Epidermal melanocyte (primary cell): ENCODE data around the gene FTO.

Experiments
- DNase-seq: peaks from one replicate; pipeline ENCODE4 v3.0.0; 2011; ENCODE audit warnings: low spot score; ENCODE audit not compliant: insufficient read length

The FTO gene

GRCh38 chr16:53753431-53753830, 49.5 kb downstream of the FTO start:
- DNase-seq: no peak

GRCh38 chr16:53755026-53755910, 51.3 kb downstream of the FTO start:
- DNase-seq: no peak

- DNase-seq: peak; percentile 25
These were observed 52.5 kb downstream of the FTO start for GRCh38 chr16:53756275-53756996.

- no peak for DNase-seq
These were observed 54.1 kb downstream of the FTO start for GRCh38 chr16:53757971-53758609.

DNA sequence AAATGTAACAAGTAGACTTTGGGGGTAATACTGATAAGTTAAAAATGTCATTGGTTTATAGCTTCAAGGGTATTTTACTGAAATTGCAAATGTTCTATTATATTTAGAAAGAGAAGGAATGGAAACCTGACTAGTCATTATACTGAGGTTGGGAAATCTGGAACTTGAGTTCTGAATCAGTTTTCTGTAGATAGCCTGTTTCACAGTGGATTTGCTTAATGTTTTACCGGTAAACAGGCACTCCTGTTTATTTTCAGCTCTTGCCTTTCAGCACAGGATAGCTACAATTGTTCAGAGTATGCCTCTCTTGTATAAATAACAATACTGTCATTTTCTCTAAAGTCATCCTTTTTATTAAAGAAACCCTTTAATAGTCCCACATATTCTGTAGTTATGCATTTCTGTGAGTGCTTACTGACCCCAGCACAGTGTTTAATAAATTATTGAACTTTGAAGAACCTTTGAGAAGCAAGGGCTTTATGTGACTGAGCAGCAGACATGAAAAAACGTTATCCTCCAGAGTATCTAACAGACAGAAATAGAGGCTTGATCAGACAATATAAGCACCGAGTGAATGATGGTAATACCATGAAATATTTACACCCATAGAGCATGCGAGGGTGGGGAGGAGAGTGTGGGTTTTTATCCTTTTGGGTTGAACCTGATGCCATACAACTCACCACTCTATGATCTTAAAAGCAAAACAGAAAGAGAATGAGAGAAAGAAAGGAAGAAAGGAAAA, 58.2 kb downstream of the FTO start:
- DNase-seq: no peak

DNA sequence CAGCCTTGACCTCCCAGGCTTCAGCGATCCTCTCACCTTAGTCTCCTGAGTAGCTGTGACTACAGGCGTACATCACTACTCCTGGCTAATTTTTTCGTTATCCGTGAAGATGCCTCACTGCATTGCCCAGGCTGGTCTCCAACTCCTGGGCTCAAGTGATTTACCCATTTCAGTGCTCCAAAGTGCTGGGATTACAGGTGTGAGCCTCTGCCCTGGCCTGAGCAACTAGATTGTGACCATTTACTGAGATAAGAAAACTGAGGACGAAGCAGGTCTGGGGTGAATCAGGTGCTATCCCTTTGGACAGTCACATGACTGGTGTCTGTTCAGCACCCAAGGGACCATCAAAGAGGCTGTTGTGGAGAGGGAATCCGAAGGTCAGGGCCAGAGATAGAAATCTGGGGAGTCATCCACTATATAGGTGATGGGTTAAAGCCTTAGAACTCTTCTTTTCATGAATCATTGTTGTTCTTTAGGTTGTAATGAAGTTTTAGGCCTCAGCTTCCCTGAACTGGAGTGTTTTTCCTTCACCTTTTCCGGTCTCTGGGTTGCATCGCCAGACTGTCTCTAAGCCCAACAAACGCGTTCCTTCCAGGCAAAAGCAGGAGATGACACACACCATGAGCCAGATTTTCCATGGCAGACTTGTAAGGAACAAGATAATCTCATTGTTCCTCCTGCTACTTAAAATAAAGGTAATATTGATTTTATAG, 62.5 kb downstream of the FTO start:
- DNase-seq: no peak

DNA sequence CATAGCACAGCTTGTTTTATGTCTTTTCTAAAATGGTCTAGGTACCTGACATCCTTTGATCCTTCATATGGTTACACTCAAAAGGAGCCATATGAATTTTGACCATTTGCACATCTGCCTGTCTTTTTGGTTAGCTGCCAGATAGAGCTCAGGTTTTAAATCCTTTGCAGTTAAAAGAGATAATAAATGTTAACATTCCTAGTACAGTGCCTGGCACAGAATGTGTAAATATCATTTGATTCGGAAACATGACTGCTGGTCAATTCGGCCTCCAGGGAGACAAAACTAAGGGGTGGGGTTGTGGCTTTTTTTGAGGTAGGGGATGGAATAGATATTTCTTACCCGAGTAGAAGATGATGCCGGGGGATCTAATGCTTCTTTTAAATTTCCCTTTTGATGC, 64.2 kb downstream of the FTO start:
- no peak for DNase-seq

DNA sequence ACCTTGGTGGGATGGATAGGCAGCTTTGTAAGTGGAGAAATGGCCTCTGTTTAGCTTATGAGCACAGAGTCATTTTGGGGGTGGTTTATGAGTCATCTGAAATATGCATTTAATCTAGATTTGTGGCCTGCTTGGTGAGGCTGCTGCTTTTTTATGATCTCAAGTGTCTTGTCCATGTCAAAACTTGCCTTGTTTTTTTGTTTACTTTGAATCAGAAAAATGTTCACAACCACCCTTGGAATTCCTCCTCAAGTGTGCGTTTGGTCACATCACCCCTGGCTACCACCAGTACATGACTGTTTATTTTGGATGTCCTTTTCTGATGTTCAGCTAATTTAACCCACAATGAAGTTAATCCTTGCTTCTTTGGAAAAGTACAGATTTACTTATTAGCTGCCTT, 64.6 kb downstream of the FTO start:
- DNase-seq: peak; percentile 21

- DNase-seq: no peak
These were observed 65.2 kb downstream of the FTO start for GRCh38 chr16:53769185-53769584.

DNA sequence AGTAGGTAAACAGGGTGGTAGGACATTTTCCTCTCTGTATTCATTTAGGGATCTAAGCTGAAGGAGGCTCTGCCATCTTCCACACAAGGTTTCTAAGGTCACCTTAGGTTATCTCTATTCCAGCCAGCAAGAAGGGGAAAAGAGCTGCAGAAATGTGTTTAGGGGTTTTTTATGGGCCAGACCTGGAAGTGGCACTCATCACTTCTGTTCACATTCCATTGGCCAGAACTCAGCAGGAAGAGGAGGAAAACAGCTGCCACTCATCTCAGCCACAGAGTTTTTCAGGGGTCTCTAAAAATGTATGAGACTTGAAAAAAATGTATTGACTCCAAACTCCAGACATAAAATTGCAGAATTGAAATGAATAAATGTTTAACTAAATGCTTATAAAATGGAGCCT, 65.8 kb downstream of the FTO start:
- no peak for DNase-seq

- DNase-seq: no peak
These were observed 66.7 kb downstream of the FTO start for GRCh38 chr16:53770641-53771040.

DNA sequence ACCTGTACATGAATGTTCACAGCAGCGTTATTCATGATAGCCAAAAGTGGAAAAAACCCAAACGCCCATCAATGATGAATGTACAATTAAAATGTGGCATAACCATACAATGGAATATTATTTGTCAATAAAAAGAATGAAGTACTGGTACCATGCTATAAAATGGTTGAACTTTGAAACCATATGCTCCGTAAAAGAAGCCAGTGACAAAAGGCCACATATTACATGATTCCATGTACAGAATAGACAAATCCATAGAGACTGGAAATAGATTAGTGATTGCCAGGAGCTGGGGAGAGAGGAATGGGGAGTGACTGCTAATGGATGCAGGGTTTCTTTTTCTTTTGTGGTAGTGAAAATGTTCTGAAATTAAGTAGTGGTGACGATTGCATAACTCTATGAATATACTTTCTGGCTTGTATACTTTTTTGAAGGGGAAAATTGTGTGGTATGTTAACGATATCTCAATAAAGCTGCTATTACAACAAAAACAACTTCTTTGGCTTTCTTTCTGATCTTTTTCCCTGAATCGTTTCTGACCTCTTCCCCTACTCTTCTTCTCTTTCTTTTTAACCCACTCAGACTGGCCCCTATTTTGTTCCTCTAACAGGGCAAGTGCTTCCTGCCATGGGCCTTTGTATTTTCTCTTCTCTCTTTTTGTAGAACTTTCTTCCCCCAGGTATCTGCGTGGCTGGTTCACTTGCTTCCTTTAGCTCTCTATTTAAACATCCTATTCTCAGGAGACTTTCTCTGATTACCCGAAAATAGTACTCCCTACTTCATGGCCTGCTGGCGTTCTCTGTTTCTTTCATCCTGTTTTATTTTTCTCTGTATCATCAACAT, 67.9 kb downstream of the FTO start:
- no peak for DNase-seq

DNA sequence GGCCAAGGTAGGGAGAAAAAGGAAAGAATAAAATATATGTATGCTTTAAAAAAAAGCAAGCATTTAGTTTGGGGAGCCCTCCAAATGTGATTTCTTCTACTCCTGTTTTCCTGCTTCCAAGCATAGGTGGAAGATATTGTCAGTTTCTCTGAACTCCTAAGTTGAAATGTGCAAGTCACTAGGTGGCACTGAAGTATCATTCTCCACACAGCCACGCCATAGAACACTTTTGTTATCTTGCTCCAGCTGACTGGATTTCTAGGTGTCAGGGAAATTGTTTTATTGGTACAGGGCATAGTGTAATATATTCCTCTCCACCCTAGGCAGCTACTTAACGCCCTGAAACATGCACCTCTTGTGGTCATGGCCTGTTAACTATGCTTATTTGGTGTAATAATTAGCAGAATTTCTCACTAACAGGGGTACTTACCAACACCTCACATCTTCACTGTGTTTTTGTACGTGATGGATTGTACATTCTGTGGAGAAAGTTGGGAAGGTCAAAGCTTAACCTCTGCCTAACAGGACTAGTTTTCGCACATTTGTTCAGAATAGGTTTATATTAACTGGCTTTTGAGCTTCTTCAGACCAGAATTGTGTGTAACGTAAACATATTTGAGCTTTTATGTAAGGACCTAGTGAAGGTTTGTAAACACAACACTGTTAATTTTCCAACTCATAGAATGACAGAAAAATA, 69.3 kb downstream of the FTO start:
- peak; percentile 29 for DNase-seq

DNA sequence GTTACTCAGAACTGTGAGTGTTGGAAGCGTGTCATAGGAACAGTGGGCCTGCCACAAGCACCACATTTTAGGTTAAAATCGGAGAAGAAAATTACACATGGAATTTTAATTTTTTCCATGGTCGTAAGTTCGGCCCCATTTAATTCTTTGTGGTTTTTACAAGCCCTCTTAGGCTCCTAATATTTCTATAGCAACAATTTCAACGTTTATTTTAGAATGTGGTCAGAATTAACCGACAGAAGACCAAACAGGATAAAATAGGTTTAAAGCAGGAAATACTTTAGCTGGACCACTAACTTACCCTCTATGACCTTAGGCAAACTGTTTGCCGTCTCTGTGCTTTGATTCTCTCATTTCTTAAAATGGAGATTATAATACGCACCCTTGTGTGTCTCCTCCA, 69.9 kb downstream of the FTO start:
- no peak for DNase-seq

- no peak for DNase-seq
These were observed 71.3 kb downstream of the FTO start for GRCh38 chr16:53775106-53775820.

DNA sequence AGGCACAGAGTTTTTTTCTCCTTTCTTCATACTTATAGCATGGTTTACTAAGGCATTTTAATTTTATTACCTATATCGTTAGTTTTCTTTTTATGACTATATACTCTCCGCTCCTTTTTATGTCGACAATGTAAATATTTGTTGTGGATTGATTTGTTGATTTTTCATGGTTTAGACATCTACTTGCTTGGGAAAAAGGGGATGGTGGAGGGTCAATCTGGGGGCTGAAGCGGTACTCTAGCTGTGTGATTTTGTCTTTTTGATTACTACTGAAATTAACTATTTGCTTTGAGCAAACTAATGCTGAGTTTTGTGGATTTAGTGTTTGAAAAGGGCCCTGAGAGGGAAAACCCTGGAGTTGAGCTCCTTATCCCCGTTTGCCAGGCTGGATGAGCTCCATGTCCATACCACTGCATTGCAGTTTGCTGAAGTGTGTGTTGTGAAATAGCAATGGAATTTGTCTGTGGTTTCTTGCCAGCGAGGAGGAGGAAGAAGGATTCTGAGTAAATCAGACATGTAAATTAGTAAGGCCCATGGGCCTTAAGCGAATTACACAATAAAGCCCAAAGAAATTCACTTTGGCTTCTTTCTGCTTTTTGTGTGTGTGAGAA, 72.0 kb downstream of the FTO start:
- DNase-seq: peak; percentile 53

GRCh38 chr16:53779186-53779585, 75.2 kb downstream of the FTO start:
- no peak for DNase-seq

- no peak for DNase-seq
These were observed 76.1 kb downstream of the FTO start for GRCh38 chr16:53780051-53780450.
